ENCODE results near the gene AMER2. TPM values are rescaled to one million over a fixed set of nuclear protein-coding genes. Genes with fewer than 3 reads are reported as not detected.

Gene AMER2
- total and polyA plus RNA-seq, 2 experiments from 2014 or later = 0.31 to 0.76 TPM

DNA sequence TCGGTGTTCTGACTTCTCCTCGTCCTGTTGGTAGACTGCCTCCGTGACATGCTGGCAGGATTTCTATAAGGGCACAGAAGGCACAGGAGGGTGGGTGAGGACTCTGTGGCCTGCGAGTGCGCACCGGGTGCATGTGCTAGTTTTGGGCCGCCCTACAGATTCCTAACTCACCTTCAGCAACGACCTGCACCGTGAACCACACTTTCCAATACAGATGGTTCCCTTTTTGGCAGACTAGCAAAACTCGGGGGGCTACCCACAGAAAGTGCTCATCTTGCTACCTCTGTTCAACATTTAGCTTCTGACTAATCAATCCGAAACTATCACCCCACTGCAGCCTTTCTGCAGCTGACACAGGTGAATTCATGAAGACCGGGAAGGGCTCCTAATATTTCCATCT is 14.1 kb upstream of the AMER2 start:
- no peaks in the 10 kb centered on the region for H3K36me3 ChIP-seq (ENCODE audit: insufficient read depth)
- 0 out of 2 replicates have a peak overlapping the region, but pooled peaks have one; percentile 23 for H2AFZ ChIP-seq
- Mint-ChIP-seq H3K36me3 (ENCODE audit: low read depth) (no peaks in the 10 kb centered on the region), H3K4me1 (peaks cover 5% of the 10 kb centered on the region), H3K4me3 (no peak overlapping the region), H3K27me3 (ENCODE audit: insufficient read depth, low read depth, poor library complexity) (peaks cover 2% of the 10 kb centered on the region), H3K27ac (no peak overlapping the region), H3K9me3 (no peaks in the 10 kb centered on the region)
- H3K27me3 ChIP-seq (ENCODE audit: insufficient read depth) = no peaks in the 10 kb centered on the region
- H3K27ac ChIP-seq (ENCODE audit: low read depth) = no peak overlapping the region
- TF ChIP-seq, protein P1, sequence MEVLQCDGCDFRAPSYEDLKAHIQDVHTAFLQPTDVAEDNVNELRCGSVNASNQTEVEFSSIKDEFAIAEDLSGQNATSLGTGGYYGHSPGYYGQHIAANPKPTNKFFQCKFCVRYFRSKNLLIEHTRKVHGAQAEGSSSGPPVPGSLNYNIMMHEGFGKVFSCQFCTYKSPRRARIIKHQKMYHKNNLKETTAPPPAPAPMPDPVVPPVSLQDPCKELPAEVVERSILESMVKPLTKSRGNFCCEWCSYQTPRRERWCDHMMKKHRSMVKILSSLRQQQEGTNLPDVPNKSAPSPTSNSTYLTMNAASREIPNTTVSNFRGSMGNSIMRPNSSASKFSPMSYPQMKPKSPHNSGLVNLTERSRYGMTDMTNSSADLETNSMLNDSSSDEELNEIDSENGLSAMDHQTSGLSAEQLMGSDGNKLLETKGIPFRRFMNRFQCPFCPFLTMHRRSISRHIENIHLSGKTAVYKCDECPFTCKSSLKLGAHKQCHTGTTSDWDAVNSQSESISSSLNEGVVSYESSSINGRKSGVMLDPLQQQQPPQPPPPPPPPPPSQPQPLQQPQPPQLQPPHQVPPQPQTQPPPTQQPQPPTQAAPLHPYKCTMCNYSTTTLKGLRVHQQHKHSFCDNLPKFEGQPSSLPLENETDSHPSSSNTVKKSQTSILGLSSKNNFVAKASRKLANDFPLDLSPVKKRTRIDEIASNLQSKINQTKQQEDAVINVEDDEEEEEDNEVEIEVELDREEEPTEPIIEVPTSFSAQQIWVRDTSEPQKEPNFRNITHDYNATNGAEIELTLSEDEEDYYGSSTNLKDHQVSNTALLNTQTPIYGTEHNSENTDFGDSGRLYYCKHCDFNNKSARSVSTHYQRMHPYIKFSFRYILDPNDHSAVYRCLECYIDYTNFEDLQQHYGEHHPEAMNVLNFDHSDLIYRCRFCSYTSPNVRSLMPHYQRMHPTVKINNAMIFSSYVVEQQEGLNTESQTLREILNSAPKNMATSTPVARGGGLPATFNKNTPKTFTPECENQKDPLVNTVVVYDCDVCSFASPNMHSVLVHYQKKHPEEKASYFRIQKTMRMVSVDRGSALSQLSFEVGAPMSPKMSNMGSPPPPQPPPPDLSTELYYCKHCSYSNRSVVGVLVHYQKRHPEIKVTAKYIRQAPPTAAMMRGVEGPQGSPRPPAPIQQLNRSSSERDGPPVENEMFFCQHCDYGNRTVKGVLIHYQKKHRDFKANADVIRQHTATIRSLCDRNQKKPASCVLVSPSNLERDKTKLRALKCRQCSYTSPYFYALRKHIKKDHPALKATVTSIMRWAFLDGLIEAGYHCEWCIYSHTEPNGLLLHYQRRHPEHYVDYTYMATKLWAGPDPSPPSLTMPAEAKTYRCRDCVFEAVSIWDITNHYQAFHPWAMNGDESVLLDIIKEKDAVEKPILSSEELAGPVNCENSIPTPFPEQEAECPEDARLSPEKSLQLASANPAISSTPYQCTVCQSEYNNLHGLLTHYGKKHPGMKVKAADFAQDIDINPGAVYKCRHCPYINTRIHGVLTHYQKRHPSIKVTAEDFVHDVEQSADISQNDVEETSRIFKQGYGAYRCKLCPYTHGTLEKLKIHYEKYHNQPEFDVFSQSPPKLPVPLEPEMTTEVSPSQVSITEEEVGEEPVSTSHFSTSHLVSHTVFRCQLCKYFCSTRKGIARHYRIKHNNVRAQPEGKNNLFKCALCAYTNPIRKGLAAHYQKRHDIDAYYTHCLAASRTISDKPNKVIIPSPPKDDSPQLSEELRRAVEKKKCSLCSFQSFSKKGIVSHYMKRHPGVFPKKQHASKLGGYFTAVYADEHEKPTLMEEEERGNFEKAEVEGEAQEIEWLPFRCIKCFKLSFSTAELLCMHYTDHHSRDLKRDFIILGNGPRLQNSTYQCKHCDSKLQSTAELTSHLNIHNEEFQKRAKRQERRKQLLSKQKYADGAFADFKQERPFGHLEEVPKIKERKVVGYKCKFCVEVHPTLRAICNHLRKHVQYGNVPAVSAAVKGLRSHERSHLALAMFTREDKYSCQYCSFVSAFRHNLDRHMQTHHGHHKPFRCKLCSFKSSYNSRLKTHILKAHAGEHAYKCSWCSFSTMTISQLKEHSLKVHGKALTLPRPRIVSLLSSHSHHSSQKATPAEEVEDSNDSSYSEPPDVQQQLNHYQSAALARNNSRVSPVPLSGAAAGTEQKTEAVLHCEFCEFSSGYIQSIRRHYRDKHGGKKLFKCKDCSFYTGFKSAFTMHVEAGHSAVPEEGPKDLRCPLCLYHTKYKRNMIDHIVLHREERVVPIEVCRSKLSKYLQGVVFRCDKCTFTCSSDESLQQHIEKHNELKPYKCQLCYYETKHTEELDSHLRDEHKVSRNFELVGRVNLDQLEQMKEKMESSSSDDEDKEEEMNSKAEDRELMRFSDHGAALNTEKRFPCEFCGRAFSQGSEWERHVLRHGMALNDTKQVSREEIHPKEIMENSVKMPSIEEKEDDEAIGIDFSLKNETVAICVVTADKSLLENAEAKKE (CRISPR knock-in tag; IDR thresholded peaks at IDR 0.05) = no peak
- TF ChIP-seq ZNF114 (CRISPR knock-in tag; IDR thresholded peaks at IDR 0.05) (no peak), EZH2 (IDR thresholded peaks at IDR 0.05; ENCODE audit: low read depth, unreplicated experiment) (no peak), NANOG (IDR thresholded peaks at IDR 0.05; ENCODE audit: borderline replicate concordance) (no peak), ZNF331 (CRISPR knock-in tag; IDR thresholded peaks at IDR 0.05; ENCODE audit: low read depth) (no peak), JUNB (IDR thresholded peaks at IDR 0.05; ENCODE audit: unreplicated experiment) (no peak)
- TF ChIP-seq, protein P2, sequence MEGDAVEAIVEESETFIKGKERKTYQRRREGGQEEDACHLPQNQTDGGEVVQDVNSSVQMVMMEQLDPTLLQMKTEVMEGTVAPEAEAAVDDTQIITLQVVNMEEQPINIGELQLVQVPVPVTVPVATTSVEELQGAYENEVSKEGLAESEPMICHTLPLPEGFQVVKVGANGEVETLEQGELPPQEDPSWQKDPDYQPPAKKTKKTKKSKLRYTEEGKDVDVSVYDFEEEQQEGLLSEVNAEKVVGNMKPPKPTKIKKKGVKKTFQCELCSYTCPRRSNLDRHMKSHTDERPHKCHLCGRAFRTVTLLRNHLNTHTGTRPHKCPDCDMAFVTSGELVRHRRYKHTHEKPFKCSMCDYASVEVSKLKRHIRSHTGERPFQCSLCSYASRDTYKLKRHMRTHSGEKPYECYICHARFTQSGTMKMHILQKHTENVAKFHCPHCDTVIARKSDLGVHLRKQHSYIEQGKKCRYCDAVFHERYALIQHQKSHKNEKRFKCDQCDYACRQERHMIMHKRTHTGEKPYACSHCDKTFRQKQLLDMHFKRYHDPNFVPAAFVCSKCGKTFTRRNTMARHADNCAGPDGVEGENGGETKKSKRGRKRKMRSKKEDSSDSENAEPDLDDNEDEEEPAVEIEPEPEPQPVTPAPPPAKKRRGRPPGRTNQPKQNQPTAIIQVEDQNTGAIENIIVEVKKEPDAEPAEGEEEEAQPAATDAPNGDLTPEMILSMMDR (conservative IDR thresholded peaks at IDR 0.05; ENCODE audit: low read depth in 2 of 2) = no peak
- TF ChIP-seq, protein P3, sequence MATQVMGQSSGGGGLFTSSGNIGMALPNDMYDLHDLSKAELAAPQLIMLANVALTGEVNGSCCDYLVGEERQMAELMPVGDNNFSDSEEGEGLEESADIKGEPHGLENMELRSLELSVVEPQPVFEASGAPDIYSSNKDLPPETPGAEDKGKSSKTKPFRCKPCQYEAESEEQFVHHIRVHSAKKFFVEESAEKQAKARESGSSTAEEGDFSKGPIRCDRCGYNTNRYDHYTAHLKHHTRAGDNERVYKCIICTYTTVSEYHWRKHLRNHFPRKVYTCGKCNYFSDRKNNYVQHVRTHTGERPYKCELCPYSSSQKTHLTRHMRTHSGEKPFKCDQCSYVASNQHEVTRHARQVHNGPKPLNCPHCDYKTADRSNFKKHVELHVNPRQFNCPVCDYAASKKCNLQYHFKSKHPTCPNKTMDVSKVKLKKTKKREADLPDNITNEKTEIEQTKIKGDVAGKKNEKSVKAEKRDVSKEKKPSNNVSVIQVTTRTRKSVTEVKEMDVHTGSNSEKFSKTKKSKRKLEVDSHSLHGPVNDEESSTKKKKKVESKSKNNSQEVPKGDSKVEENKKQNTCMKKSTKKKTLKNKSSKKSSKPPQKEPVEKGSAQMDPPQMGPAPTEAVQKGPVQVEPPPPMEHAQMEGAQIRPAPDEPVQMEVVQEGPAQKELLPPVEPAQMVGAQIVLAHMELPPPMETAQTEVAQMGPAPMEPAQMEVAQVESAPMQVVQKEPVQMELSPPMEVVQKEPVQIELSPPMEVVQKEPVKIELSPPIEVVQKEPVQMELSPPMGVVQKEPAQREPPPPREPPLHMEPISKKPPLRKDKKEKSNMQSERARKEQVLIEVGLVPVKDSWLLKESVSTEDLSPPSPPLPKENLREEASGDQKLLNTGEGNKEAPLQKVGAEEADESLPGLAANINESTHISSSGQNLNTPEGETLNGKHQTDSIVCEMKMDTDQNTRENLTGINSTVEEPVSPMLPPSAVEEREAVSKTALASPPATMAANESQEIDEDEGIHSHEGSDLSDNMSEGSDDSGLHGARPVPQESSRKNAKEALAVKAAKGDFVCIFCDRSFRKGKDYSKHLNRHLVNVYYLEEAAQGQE (IDR thresholded peaks at IDR 0.05; ENCODE audit: unreplicated experiment) = no peak
- TF ChIP-seq, protein P4, sequence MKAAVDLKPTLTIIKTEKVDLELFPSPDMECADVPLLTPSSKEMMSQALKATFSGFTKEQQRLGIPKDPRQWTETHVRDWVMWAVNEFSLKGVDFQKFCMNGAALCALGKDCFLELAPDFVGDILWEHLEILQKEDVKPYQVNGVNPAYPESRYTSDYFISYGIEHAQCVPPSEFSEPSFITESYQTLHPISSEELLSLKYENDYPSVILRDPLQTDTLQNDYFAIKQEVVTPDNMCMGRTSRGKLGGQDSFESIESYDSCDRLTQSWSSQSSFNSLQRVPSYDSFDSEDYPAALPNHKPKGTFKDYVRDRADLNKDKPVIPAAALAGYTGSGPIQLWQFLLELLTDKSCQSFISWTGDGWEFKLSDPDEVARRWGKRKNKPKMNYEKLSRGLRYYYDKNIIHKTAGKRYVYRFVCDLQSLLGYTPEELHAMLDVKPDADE (IDR thresholded peaks at IDR 0.05) = no peak
- ATAC-seq (no peak), DNase-seq (ENCODE audit: low spot score) (no peak)
- H3K9me2 ChIP-seq (ENCODE audit: insufficient read depth) = peaks cover 4% of the 10 kb centered on the region; the same call in 1 of the 2 replicates
- H3F3A ChIP-seq (replicated peaks; ENCODE audit: low read depth) = no peaks in the 10 kb centered on the region
- H3K79me2 ChIP-seq (replicated peaks; ENCODE audit: insufficient read depth) = no peaks in the 10 kb centered on the region
- no peaks in the 10 kb centered on the region for H4K20me1 ChIP-seq (replicated peaks; ENCODE audit: insufficient read depth)
- H3K4me1 ChIP-seq (ENCODE audit: insufficient read depth) = 0 out of 2 replicates have a peak, but pooled peaks cover 2% of the 10 kb centered on the region
- H3K4me2 ChIP-seq = no peak overlapping the region
- H3K4me3 ChIP-seq = no peak overlapping the region

Data from GM23338 (cell line).